GM23248 (cell line): ENCODE results near the gene MASP1. TPM values are rescaled to one million over a fixed set of nuclear protein-coding genes. Genes with fewer than 3 reads are reported as not detected.

Source experiments
- DNase-seq: peaks from one replicate; pipeline ENCODE4 v3.0.0-alpha.2; 2015
- H2AFZ ChIP-seq: fragments of 200-600 bp; sonication (generic); 2 replicates; pipeline ENCODE4 v1.6.1; 2016; ENCODE audit warnings: antibody characterized with exemption
- H3F3A ChIP-seq: fragments of 200-600 bp; sonication (generic); 2 replicates; pipeline ENCODE4 v1.6.1; 2016; ENCODE audit warnings: mild to moderate bottlenecking, antibody characterized with exemption, mixed run types; ENCODE audit not compliant: insufficient read depth
- H3K27ac ChIP-seq: fragments of 200-600 bp; sonication (generic); 2 replicates; pipeline ENCODE4 v1.5.1; 2016; ENCODE audit warnings: mild to moderate bottlenecking
- H3K27me3 ChIP-seq: fragments of 200-600 bp; sonication (generic); replicated peaks from 2 replicates; pipeline ENCODE4 v1.6.1; 2016; ENCODE audit warnings: mild to moderate bottlenecking; ENCODE audit not compliant: insufficient read depth
- H3K36me3 ChIP-seq: fragments of 200-600 bp; sonication (generic); 2 replicates; pipeline ENCODE4 v1.6.1; 2016; ENCODE audit warnings: low read depth, mild to moderate bottlenecking
- H3K4me1 ChIP-seq: fragments of 200-600 bp; sonication (generic); 2 replicates; pipeline ENCODE4 v1.6.1; 2016; ENCODE audit warnings: mild to moderate bottlenecking; ENCODE audit not compliant: insufficient read depth
- H3K4me2 ChIP-seq: fragments of 200-600 bp; sonication (generic); one replicate; pipeline ENCODE4 v1.6.1; 2016; ENCODE audit warnings: mild to moderate bottlenecking; ENCODE audit not compliant: unreplicated experiment
- H3K4me3 ChIP-seq: fragments of 200-600 bp; sonication (generic); 2 replicates; pipeline ENCODE4 v1.5.1; 2016; ENCODE audit warnings: mild to moderate bottlenecking
- H3K79me2 ChIP-seq: fragments of 200-600 bp; sonication (generic); 2 replicates; pipeline ENCODE4 v1.6.1; 2016; ENCODE audit warnings: mild to moderate bottlenecking; ENCODE audit not compliant: insufficient read depth
- H3K9ac ChIP-seq: fragments of 200-600 bp; sonication (generic); 2 replicates; pipeline ENCODE4 v1.6.1; 2016; ENCODE audit warnings: mild to moderate bottlenecking
- H3K9me2 ChIP-seq: fragments of 200-600 bp; sonication (generic); 2 replicates; pipeline ENCODE4 v1.6.1; 2016; ENCODE audit warnings: mixed run types, mild to moderate bottlenecking, moderate library complexity; ENCODE audit not compliant: insufficient read depth
- H3K9me3 ChIP-seq: fragments of 200-600 bp; sonication (generic); one replicate; pipeline ENCODE4 v1.6.1; 2017; ENCODE audit warnings: low read depth
- H4K20me1 ChIP-seq: fragments of 200-600 bp; sonication (generic); 2 replicates; pipeline ENCODE4 v1.6.0; 2016; ENCODE audit not compliant: insufficient read depth
- EZH2 ChIP-seq: fragments of 200-600 bp; sonication (generic); IDR thresholded peaks from 2 replicates; pipeline ENCODE4 v1.6.1; 2018; ENCODE audit warnings: antibody characterized with exemption, mild to moderate bottlenecking; ENCODE audit not compliant: insufficient read depth, poor library complexity, severe bottlenecking
- EZH2phosphoT487 ChIP-seq: fragments of 200-600 bp; sonication (generic); IDR thresholded peaks from 2 replicates; pipeline ENCODE4 v1.6.1; 2018; ENCODE audit warnings: antibody characterized with exemption, moderate library complexity, mild to moderate bottlenecking, low read depth; ENCODE audit not compliant: insufficient read depth
- WGBS, 2 experiments: methylation state at CpG; one replicate each; pipeline ENCODE4 v1.1.6; 2015 to 2017; ENCODE audit warnings: low lambda C conversion rate in 2 of 2, low coverage in 1 of 2; ENCODE audit errors: missing lambda C conversion rate in 2 of 2; 5-methylcytosine and 5-hydroxymethylcytosine counted together
- in situ Hi-C: fragments of 300-500 bp; cut with MboI; formaldehyde crosslinking; loops from 2 replicates; pipeline ENCODE4 v1.15.0; 2020
- polyA plus RNA-seq: library from polyadenylated mRNA; unstranded; fragments of >200 nt; fragmentation: Nextera tagmentation; extraction: Ambion mirVana; gene quantifications from 2 replicates; pipeline ENCODE4 v1.2.1, GENCODE V29; 2016
- total RNA-seq: library from RNA; depleted of rRNA; stranded (reverse); fragments of >200 nt; shearing (Covaris generic); gene quantifications from 2 replicates; pipeline ENCODE4 v1.2.3, GENCODE V29; 2014; rRNA removed

MASP1 gene, protein sequence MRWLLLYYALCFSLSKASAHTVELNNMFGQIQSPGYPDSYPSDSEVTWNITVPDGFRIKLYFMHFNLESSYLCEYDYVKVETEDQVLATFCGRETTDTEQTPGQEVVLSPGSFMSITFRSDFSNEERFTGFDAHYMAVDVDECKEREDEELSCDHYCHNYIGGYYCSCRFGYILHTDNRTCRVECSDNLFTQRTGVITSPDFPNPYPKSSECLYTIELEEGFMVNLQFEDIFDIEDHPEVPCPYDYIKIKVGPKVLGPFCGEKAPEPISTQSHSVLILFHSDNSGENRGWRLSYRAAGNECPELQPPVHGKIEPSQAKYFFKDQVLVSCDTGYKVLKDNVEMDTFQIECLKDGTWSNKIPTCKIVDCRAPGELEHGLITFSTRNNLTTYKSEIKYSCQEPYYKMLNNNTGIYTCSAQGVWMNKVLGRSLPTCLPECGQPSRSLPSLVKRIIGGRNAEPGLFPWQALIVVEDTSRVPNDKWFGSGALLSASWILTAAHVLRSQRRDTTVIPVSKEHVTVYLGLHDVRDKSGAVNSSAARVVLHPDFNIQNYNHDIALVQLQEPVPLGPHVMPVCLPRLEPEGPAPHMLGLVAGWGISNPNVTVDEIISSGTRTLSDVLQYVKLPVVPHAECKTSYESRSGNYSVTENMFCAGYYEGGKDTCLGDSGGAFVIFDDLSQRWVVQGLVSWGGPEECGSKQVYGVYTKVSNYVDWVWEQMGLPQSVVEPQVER
- total RNA-seq (32.1 and 52.3 TPM in 2 replicates), polyA plus RNA-seq (32.8 and 37.3 TPM in 2 replicates)

- H3K27me3 ChIP-seq = no peaks in the 10 kb centered on the region
- H3K9me3 ChIP-seq = no peaks in the 10 kb centered on the region
- in situ Hi-C loops = no loop called here
- peak within 1 kb of the TSS; percentile 83 for H3K9ac ChIP-seq
- H3K79me2 ChIP-seq = peaks cover 26% of the 10 kb centered on the region
- peak within 1 kb of the TSS; percentile 78 for H2AFZ ChIP-seq
- no peaks in the 10 kb centered on the region for H3K9me2 ChIP-seq
- WGBS, 2 experiments = 2 to 5% methylated on average over 10 of the region's 10 CpGs
- H3K4me3 ChIP-seq = peak within 1 kb of the TSS; percentile 76
- TF ChIP-seq EZH2phosphoT487 (no peak), EZH2 (no peak)
- H3K4me1 ChIP-seq = peaks cover 87% of the 10 kb centered on the region
- peak; percentile 59 for DNase-seq
- H4K20me1 ChIP-seq = no peaks in the 10 kb centered on the region
- peaks cover 55% of the 10 kb centered on the region for H3F3A ChIP-seq
- H3K36me3 ChIP-seq = no peaks in the 10 kb centered on the region
- H3K27ac ChIP-seq = peak within 1 kb of the TSS; percentile 88
- peak within 1 kb of the TSS; percentile 87 for H3K4me2 ChIP-seq
Observed at GRCh38 chr3:187291512-187292132, at the start of gene MASP1. Gene MASP1, minus strand, starts transcription at chr3:187291737. Its CDS starts 105 bp downstream, at chr3:187291632.

DNA sequence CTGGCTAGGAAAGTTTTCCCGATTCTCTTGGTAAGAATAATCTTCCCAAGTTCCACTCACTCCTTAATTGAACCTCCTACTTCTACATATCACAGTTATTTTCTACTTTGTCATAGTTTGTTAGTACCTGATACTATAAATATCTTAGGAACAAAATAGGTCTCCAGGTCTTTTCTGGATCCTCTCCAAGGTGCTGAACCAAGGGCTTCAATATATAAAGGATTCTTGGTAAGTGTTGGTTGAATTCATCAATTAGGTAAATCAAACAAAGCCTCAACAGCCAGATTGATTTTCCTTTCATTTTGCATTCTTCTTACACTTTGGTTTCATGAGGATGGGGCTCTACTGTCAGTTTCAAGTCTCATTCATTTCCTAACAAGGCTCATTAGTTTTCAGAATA is 49.0 kb upstream of the MASP1 start:
- no peak for DNase-seq
- peaks cover 15% of the 10 kb centered on the region for H3K27me3 ChIP-seq
- WGBS, 2 experiments = 55 to 73% methylated on average over 1 of the region's 1 CpG
- no peak overlapping the region for H3K4me2 ChIP-seq
- no peak overlapping the region for H2AFZ ChIP-seq
- H4K20me1 ChIP-seq = no peaks in the 10 kb centered on the region
- H3K4me1 ChIP-seq = no peaks in the 10 kb centered on the region
- no peaks in the 10 kb centered on the region for H3K9me2 ChIP-seq
- H3K79me2 ChIP-seq = no peaks in the 10 kb centered on the region
- no peaks in the 10 kb centered on the region for H3K9me3 ChIP-seq
- in situ Hi-C loops = no loop called here
- H3K9ac ChIP-seq = no peak overlapping the region
- H3K4me3 ChIP-seq = no peak overlapping the region
- no peaks in the 10 kb centered on the region for H3F3A ChIP-seq
- TF ChIP-seq EZH2phosphoT487 = no peak
- no peak for TF ChIP-seq EZH2
- no peak overlapping the region for H3K27ac ChIP-seq
- H3K36me3 ChIP-seq = no peaks in the 10 kb centered on the region

- in situ Hi-C loops = no loop called here
- no peaks in the 10 kb centered on the region for H3K4me1 ChIP-seq
- no peaks in the 10 kb centered on the region for H3K9me3 ChIP-seq
- H2AFZ ChIP-seq = no peak overlapping the region
- peaks cover 15% of the 10 kb centered on the region for H3K27me3 ChIP-seq
- H4K20me1 ChIP-seq = no peaks in the 10 kb centered on the region
- no peaks in the 10 kb centered on the region for H3K79me2 ChIP-seq
- WGBS, 2 experiments = 54 to 66% methylated on average over 3 of the region's 3 CpGs
- no peak overlapping the region for H3K4me3 ChIP-seq
- no peaks in the 10 kb centered on the region for H3F3A ChIP-seq
- no peak for DNase-seq
- no peak overlapping the region for H3K4me2 ChIP-seq
- no peaks in the 10 kb centered on the region for H3K9me2 ChIP-seq
- H3K9ac ChIP-seq = no peak overlapping the region
- H3K27ac ChIP-seq = no peak overlapping the region
- TF ChIP-seq EZH2 = no peak
- TF ChIP-seq EZH2phosphoT487 = no peak
- no peaks in the 10 kb centered on the region for H3K36me3 ChIP-seq
Observed at GRCh38 chr3:187336322-187336721, 44.8 kb upstream of the MASP1 start.

DNA sequence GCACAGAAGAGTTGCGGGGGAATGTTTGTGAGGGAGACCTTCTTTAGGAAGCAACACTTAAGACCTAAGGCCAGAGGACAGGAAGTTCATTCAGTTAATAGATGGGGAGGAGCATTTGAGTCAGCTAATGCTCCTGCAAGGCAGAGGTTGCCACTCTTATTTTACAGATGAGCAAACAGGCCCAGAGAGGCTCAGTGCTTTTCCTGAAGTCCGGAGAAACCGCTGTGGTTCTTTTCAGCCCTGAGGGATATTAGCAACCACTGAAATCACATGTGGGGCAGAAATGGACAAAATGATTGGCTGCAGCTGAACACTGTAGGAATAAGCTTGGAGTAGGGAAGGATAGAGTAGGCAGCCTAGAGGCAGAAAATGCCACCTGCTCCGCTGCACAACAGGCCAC is 43.4 kb upstream of the MASP1 start:
- TF ChIP-seq EZH2phosphoT487 (no peak), EZH2 (no peak)
- Histone ChIP-seq H3K4me2 (no peak overlapping the region), H4K20me1 (no peaks in the 10 kb centered on the region), H3K36me3 (no peaks in the 10 kb centered on the region), H3K9me3 (no peaks in the 10 kb centered on the region), H3K9me2 (no peaks in the 10 kb centered on the region), H3K4me3 (no peak overlapping the region), H3K9ac (no peak overlapping the region), H3K27ac (no peak overlapping the region), H2AFZ (no peak overlapping the region), H3K4me1 (no peaks in the 10 kb centered on the region), H3K79me2 (no peaks in the 10 kb centered on the region), H3F3A (no peaks in the 10 kb centered on the region), H3K27me3 (peaks cover 15% of the 10 kb centered on the region)
- 95 to 97% methylated on average over 4 of the region's 4 CpGs for WGBS, 2 experiments
- no peak for DNase-seq
- in situ Hi-C loops = no loop called here
